Measurements from ENCODE around the gene SDCCAG8. TPM values are rescaled to one million over a fixed set of nuclear protein-coding genes. Genes with fewer than 3 reads are reported as not detected.

The SDCCAG8 gene
- total RNA-seq, 6 experiments from 2014 or later = 13.4 to 20.6 (median 15.6) TPM

DNA sequence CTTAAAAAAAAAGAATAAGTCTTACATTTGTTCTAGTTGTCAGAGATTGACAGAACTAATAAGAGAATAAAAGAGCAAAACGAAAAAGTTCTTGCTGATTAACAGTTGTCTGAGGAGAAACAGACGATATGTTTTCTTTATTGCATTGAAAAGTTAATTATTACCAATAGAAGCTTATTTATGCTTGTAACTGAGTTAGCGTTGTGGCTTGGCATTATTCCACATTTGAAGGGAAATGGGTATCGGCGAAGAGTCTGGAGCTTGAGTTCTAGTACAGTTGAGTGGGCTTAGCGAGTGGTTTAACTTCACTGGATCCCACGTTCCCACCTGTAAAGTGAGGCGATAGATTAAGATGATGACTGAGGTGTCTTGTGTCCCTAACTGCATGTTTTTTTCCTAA is 109.0 kb downstream of the SDCCAG8 start:
- peak overlapping the region in 1 of 3 donors; percentile 12 for H3K27ac ChIP-seq
- DNase-seq = no peak
- H3K9me3 ChIP-seq = no peaks in the 10 kb centered on the region

DNA sequence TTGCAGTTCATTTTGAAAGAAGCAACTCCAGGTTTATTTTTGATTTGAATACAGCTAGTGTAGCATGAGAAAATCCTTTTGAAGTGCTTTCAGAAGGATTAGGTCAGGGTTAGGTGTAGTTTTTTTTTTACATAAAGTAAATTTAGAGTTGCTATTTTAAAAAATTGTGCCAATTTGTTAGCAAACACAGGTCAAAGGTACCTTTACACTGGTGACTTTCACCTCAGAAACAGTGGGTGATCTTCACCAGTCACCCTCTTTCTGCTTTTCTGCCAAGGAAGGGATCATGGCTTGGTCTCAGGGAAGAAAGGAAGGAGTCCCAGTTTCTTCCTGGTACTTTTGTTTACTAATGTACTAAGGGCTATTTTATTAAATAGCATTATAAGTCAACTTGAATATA is 111.5 kb downstream of the SDCCAG8 start:
- TF ChIP-seq POLR2A (IDR thresholded peaks at IDR 0.05) = no peak
- no peak for TF ChIP-seq CTCF (IDR thresholded peaks at IDR 0.05)
- Histone ChIP-seq H3K9me3 (no peaks in the 10 kb centered on the region), H3K4me3 (no peak overlapping the region), H3K4me1 (peaks cover 0 to 23% (median 4%) of the 10 kb centered on the region in 4 donors), H3K36me3 (no peaks in the 10 kb centered on the region), H3K27me3 (no peaks in the 10 kb centered on the region), H3K27ac (no peak overlapping the region)
- DNase-seq = no peak
- intact Hi-C loops (cut with DNase I) = no loop called here
- peak; percentile 51 to 75 (median 69) for ATAC-seq

More for the DNA sequence above, 109.0 kb downstream of the SDCCAG8 start:
- whole genome bisulfite sequencing (ENCODE audit: insufficient coverage, low coverage, low lambda C conversion rate, missing lambda C conversion rate) = 54% methylated on average over 8 of the region's 8 CpGs
- Histone ChIP-seq H3K4me3 (no peak overlapping the region), H3K27me3 (no peaks in the 10 kb centered on the region), H3K36me3 (no peaks in the 10 kb centered on the region), H3K4me1 (peaks cover 0 to 23% (median 4%) of the 10 kb centered on the region in 4 donors)
- intact Hi-C loops (cut with DNase I) = no loop called here
- peak; percentile 39 to 76 (median 50) for ATAC-seq
- TF ChIP-seq POLR2A (IDR thresholded peaks at IDR 0.05) = no peak
- TF ChIP-seq CTCF (IDR thresholded peaks at IDR 0.05) = no peak

DNA sequence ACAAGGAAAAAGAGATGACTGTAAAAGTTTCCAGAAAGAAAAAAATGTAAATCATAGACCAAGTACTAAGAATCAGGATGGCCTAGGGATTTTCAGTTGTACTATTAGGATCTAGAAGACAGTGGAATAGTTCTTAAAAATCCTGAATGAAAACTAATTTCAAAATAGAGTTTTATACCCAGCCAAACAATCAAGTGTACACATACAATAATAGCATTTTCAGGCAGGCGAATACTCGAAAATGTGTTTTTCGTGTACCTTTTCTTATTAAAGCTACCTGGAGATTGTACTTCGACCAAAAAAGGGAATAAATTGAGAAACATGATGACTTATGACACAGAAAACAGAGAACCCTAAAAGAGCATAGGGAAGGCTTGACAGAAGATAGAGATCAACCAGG is 118.6 kb downstream of the SDCCAG8 start:
- DNase-seq (no peak), ATAC-seq (no peak)
- Histone ChIP-seq H3K4me1 (no peaks in the 10 kb centered on the region), H3K9me3 (no peaks in the 10 kb centered on the region), H3K27me3 (no peaks in the 10 kb centered on the region), H3K4me3 (no peak overlapping the region), H3K36me3 (peaks cover 0 to 8% (median 0%) of the 10 kb centered on the region in 4 donors), H3K27ac (no peak overlapping the region)
- WGBS (ENCODE audit: insufficient coverage, low coverage, low lambda C conversion rate, missing lambda C conversion rate) = 94% methylated on average over 4 of the region's 4 CpGs
- TF ChIP-seq CTCF (IDR thresholded peaks at IDR 0.05) = no peak
- TF ChIP-seq POLR2A (IDR thresholded peaks at IDR 0.05) = no peak
- intact Hi-C loops (cut with DNase I) = no loop called here

GRCh38 chr1:243375596-243375995 is 119.8 kb downstream of the SDCCAG8 start:
- H3K27me3 ChIP-seq = no peaks in the 10 kb centered on the region
- intact Hi-C loops (cut with DNase I) = no loop called here

More at GRCh38 chr1:243375596-243375995, 119.8 kb downstream of the SDCCAG8 start:
- Histone ChIP-seq H3K4me1 (no peaks in the 10 kb centered on the region), H3K4me3 (no peak overlapping the region), H3K9me3 (no peaks in the 10 kb centered on the region), H3K36me3 (peaks cover 0 to 11% (median 0%) of the 10 kb centered on the region in 4 donors), H3K27ac (no peak overlapping the region)
- DNase-seq (peak in 1 of 3 donors; percentile 53), ATAC-seq (peak; percentile 40 to 92 (median 48))
- 18% methylated on average over 1 of the region's 1 CpG for WGBS (ENCODE audit: insufficient coverage, low coverage, low lambda C conversion rate, missing lambda C conversion rate)
- TF ChIP-seq CTCF (IDR thresholded peaks at IDR 0.05) (no peak), POLR2A (IDR thresholded peaks at IDR 0.05) (no peak)
